Measurements from ENCODE around the gene HDAC11.

DNA sequence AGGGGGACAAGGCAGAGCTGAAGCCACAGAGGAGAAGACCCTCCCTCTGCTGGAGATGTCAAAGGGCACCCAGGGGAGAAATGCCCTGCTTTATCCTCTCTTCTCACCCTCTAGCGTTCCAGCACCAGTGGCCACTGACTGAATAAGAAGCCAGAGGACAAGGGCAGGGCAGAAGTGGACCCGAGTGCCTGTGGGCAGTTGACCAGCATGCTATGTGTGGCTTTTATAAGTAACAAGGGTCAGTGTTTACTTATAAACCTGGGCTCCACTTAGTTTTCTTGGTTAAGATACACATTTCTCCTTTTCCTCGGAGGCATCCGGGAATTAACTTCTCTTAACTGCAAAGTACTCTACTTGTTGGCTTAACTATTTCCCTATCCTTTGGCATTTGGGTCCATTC is 13.3 kb upstream of the HDAC11 start:
- TF ChIP-seq POLR2AphosphoS5 (IDR thresholded peaks at IDR 0.05; ENCODE audit: low read depth) = no peak
- TF ChIP-seq, protein P1, sequence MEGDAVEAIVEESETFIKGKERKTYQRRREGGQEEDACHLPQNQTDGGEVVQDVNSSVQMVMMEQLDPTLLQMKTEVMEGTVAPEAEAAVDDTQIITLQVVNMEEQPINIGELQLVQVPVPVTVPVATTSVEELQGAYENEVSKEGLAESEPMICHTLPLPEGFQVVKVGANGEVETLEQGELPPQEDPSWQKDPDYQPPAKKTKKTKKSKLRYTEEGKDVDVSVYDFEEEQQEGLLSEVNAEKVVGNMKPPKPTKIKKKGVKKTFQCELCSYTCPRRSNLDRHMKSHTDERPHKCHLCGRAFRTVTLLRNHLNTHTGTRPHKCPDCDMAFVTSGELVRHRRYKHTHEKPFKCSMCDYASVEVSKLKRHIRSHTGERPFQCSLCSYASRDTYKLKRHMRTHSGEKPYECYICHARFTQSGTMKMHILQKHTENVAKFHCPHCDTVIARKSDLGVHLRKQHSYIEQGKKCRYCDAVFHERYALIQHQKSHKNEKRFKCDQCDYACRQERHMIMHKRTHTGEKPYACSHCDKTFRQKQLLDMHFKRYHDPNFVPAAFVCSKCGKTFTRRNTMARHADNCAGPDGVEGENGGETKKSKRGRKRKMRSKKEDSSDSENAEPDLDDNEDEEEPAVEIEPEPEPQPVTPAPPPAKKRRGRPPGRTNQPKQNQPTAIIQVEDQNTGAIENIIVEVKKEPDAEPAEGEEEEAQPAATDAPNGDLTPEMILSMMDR (IDR thresholded peaks at IDR 0.05; ENCODE audit: insufficient read depth, low read length) = no peak
- no peak for TF ChIP-seq GABPA (IDR thresholded peaks at IDR 0.05; ENCODE audit: low read depth)
- TF ChIP-seq, protein P2, sequence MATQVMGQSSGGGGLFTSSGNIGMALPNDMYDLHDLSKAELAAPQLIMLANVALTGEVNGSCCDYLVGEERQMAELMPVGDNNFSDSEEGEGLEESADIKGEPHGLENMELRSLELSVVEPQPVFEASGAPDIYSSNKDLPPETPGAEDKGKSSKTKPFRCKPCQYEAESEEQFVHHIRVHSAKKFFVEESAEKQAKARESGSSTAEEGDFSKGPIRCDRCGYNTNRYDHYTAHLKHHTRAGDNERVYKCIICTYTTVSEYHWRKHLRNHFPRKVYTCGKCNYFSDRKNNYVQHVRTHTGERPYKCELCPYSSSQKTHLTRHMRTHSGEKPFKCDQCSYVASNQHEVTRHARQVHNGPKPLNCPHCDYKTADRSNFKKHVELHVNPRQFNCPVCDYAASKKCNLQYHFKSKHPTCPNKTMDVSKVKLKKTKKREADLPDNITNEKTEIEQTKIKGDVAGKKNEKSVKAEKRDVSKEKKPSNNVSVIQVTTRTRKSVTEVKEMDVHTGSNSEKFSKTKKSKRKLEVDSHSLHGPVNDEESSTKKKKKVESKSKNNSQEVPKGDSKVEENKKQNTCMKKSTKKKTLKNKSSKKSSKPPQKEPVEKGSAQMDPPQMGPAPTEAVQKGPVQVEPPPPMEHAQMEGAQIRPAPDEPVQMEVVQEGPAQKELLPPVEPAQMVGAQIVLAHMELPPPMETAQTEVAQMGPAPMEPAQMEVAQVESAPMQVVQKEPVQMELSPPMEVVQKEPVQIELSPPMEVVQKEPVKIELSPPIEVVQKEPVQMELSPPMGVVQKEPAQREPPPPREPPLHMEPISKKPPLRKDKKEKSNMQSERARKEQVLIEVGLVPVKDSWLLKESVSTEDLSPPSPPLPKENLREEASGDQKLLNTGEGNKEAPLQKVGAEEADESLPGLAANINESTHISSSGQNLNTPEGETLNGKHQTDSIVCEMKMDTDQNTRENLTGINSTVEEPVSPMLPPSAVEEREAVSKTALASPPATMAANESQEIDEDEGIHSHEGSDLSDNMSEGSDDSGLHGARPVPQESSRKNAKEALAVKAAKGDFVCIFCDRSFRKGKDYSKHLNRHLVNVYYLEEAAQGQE (IDR thresholded peaks at IDR 0.05; ENCODE audit: insufficient replicate concordance, low read depth) = no peak
- no peak for TF ChIP-seq SPI1 (IDR thresholded peaks at IDR 0.05; ENCODE audit: borderline replicate concordance, low read depth)

Measured in HL-60 (cell line).